AG08395 (cell line): Measurements from ENCODE around the gene NTRK1.
"Not testable (repeated sequence)": the region's sequence is repeated elsewhere in the genome, so short reads cannot be mapped to it uniquely, and the experiment has no call there.

Experiments used
- DNase-seq: peaks from one replicate; pipeline ENCODE4 v3.0.0; 2012; ENCODE audit warnings: mixed read lengths, low spot score

Gene NTRK1

GRCh38 chr1:156913809-156914387 is 53.2 kb downstream of the NTRK1 start:
- DNase-seq, result no peak

GRCh38 chr1:156914440-156914856 is 53.8 kb downstream of the NTRK1 start:
- DNase-seq, result no peak

- peak; percentile 96 for DNase-seq
Measured at GRCh38 chr1:156920233-156921052, 59.8 kb downstream of the NTRK1 start, which contains the start of gene LRRC71. Gene LRRC71, plus strand, starts transcription at chr1:156920632. Its CDS starts 172 bp downstream, at chr1:156920804.

- DNase-seq, result no peak
Measured at GRCh38 chr1:156921053-156921529, 60.4 kb downstream of the NTRK1 start.

- no peak for DNase-seq
Measured at GRCh38 chr1:156922986-156923669, 62.5 kb downstream of the NTRK1 start.

- DNase-seq, result no peak
Measured at GRCh38 chr1:156923670-156924477, 63.2 kb downstream of the NTRK1 start.

- DNase-seq, result no peak
Measured at GRCh38 chr1:156924478-156925153, 64.0 kb downstream of the NTRK1 start.

- DNase-seq, result no peak
Measured at GRCh38 chr1:156925154-156926010, 64.7 kb downstream of the NTRK1 start.

- peak; percentile 55 for DNase-seq
Measured at GRCh38 chr1:156926175-156926574, 65.5 kb downstream of the NTRK1 start.

- DNase-seq, result not testable (repeated sequence)
Measured at GRCh38 chr1:156926695-156927094, 66.0 kb downstream of the NTRK1 start.

- peak; percentile 85 for DNase-seq
Measured at GRCh38 chr1:156927215-156928042, 66.8 kb downstream of the NTRK1 start.

GRCh38 chr1:156928043-156928602 is 67.5 kb downstream of the NTRK1 start:
- no peak for DNase-seq

GRCh38 chr1:156929596-156930238 is 69.1 kb downstream of the NTRK1 start:
- no peak for DNase-seq

GRCh38 chr1:156930483-156930882 is 69.8 kb downstream of the NTRK1 start:
- DNase-seq, result no peak
